SK-N-SH (cell line): ENCODE measurements around the gene PARP14. TPM values are rescaled to one million over a fixed set of nuclear protein-coding genes. Genes with fewer than 3 reads are reported as not detected.

Experiments
- CTCF ChIA-PET: fragments of 300-600, 350-600 bp; formaldehyde crosslinking; extraction: SDS; loops from one replicate; lab custom pipeline; 2021; lab: Yijun Ruan, JAX
- POLR2A ChIA-PET: fragments of 350-600 bp; sonication (Branson Sonifier 250); formaldehyde crosslinking; extraction: SDS; loops from one replicate; lab custom pipeline; 2020; ENCODE audit warnings: antibody characterized with exemption, inconsistent platforms; lab: Yijun Ruan, JAX
- DNase-seq: peaks from one replicate; pipeline ENCODE4 v3.0.0; 2012
- H2AFZ ChIP-seq: fragments of 200-600 bp; sonication (generic); 2 replicates; pipeline ENCODE4 v1.8.1; 2016; ENCODE audit warnings: antibody characterized with exemption, mild to moderate bottlenecking, low read depth
- H3F3A ChIP-seq: fragments of 200-600 bp; sonication (generic); replicated peaks from 2 replicates; pipeline ENCODE3; 2016; ENCODE audit warnings: antibody characterized with exemption, mild to moderate bottlenecking; ENCODE audit not compliant: insufficient read depth
- H3K27ac ChIP-seq, 2 experiments: fragments of 200-500 bp in 1 of 2; fragments of 200-600 bp in 1 of 2; sonication (Bioruptor generic) in 1 of 2; sonication (generic), shearing (Covaris generic) in 1 of 2; 2 replicates each; pipeline versions ENCODE4 v1.5.1 to v1.6.1; 2014 to 2016; ENCODE audit warnings: low read depth in 2 of 2, inconsistent platforms in 1 of 2, low read length in 1 of 2, mild to moderate bottlenecking in 1 of 2, mixed read lengths in 1 of 2
- H3K27me3 ChIP-seq: fragments of 200-600 bp; sonication (generic), shearing (Covaris generic); 2 replicates; pipeline ENCODE4 v1.6.1; 2016; ENCODE audit warnings: mixed run types; ENCODE audit not compliant: insufficient read depth
- H3K36me3 ChIP-seq, 2 experiments: fragments of 200-500 bp in 1 of 2; fragments of 200-600 bp in 1 of 2; sonication (Bioruptor generic) in 1 of 2; sonication (generic) in 1 of 2; replicated peaks in 1 of 2; 2 replicates each; pipeline versions ENCODE3 to v1.5.1; 2014 to 2016; ENCODE audit warnings: low read length in 1 of 2, mild to moderate bottlenecking in 1 of 2; ENCODE audit not compliant: insufficient read depth in 2 of 2, control insufficient read depth in 1 of 2
- H3K4me1 ChIP-seq, 2 experiments: fragments of 200-500 bp in 1 of 2; fragments of 200-600 bp in 1 of 2; sonication (Bioruptor generic) in 1 of 2; sonication (generic), shearing (Covaris generic) in 1 of 2; 2 replicates each; pipeline versions ENCODE4 v1.5.1 to v1.6.1; 2014 to 2016; ENCODE audit warnings: low read depth in 1 of 2, low read length in 1 of 2, mixed run types in 1 of 2; ENCODE audit not compliant: insufficient read depth in 2 of 2, control insufficient read depth in 1 of 2
- H3K4me2 ChIP-seq: fragments of 200-600 bp; sonication (generic), shearing (Covaris generic); 2 replicates; pipeline ENCODE4 v1.6.1; 2017; ENCODE audit warnings: mixed run types
- H3K4me3 ChIP-seq, 2 experiments: fragments of 200-500 bp in 1 of 2; fragments of 200-600 bp in 1 of 2; sonication (Bioruptor generic) in 1 of 2; sonication (generic), shearing (Covaris generic) in 1 of 2; 2 replicates each; pipeline versions ENCODE4 v1.5.1 to v1.8.1; 2014 to 2016; ENCODE audit warnings: low read depth in 2 of 2, inconsistent platforms in 1 of 2, low read length in 1 of 2, mild to moderate bottlenecking in 1 of 2, mixed read lengths in 1 of 2, moderate library complexity in 1 of 2
- H3K79me2 ChIP-seq: fragments of 200-600 bp; sonication (generic); 2 replicates; pipeline ENCODE4 v1.8.1; 2017; ENCODE audit warnings: mild to moderate bottlenecking; ENCODE audit not compliant: insufficient read depth
- H3K9ac ChIP-seq: fragments of 200-600 bp; sonication (generic); 2 replicates; pipeline ENCODE4 v1.6.1; 2017; ENCODE audit warnings: mixed run types
- H3K9me2 ChIP-seq: fragments of 200-600 bp; sonication (generic); 2 replicates; pipeline ENCODE4 v1.6.1; 2017; ENCODE audit warnings: mixed run types
- H3K9me3 ChIP-seq: fragments of 200-600 bp; sonication (generic); 2 replicates; pipeline ENCODE4 v1.6.1; 2017; ENCODE audit warnings: mixed run types, mild to moderate bottlenecking, moderate library complexity
- H4K20me1 ChIP-seq: fragments of 200-600 bp; sonication (generic); 2 replicates; pipeline ENCODE4 v1.6.1; 2017; ENCODE audit warnings: mild to moderate bottlenecking, mixed run types; ENCODE audit not compliant: insufficient read depth
- CTCF ChIP-seq: fragments of 200-600 bp; sonication (generic); IDR thresholded peaks from 2 replicates; pipeline ENCODE4 v1.6.1; 2017; ENCODE audit warnings: antibody characterized with exemption, mild to moderate bottlenecking, moderate library complexity
- ELF1 ChIP-seq: IDR thresholded peaks from 2 replicates; pipeline ENCODE4 v1.4.0; 2012
- EP300 ChIP-seq, 2 experiments: IDR thresholded peaks; 2 replicates each; pipeline versions ENCODE4 v1.4.0 to v1.6.1; 2012; ENCODE audit warnings: borderline replicate concordance in 1 of 2, low read depth in 1 of 2, low read length in 1 of 2
- EZH2phosphoT487 ChIP-seq: fragments of 200-600 bp; sonication (generic); IDR thresholded peaks from 2 replicates; pipeline ENCODE4 v1.6.1; 2017; ENCODE audit warnings: low read depth, mixed run types, mild to moderate bottlenecking, antibody characterized with exemption, moderate library complexity, borderline replicate concordance
- FOXJ3 ChIP-seq: sonication (generic); formaldehyde crosslinking; IDR thresholded peaks from 2 replicates; pipeline ENCODE4 v1.5.1; 2020; ENCODE audit warnings: mild to moderate bottlenecking, missing genetic modification reagents
- FOXM1 ChIP-seq: IDR thresholded peaks from 2 replicates; pipeline ENCODE4 v1.4.0; 2012; ENCODE audit warnings: low read depth, mild to moderate bottlenecking
- IRF3 ChIP-seq: fragments of 150-350 bp; IDR thresholded peaks from 2 replicates; pipeline ENCODE4 v1.6.1; 2016; ENCODE audit warnings: mild to moderate bottlenecking, low read depth, low read length
- MXI1 ChIP-seq: IDR thresholded peaks from 2 replicates; pipeline ENCODE4 v1.6.1; 2012; ENCODE audit warnings: mild to moderate bottlenecking, low read depth, low read length, improper control_type of control experiment
- NRF1 ChIP-seq: IDR thresholded peaks from 2 replicates; pipeline ENCODE4 v1.6.1; 2012; ENCODE audit warnings: low read depth, mild to moderate bottlenecking, low read length
- PBX3 ChIP-seq: IDR thresholded peaks from 2 replicates; pipeline ENCODE4; 2012
- RCOR1 ChIP-seq: fragments of 150-350 bp; IDR thresholded peaks from 2 replicates; pipeline ENCODE4 v1.6.1; 2017; ENCODE audit warnings: antibody characterized with exemption, low read length
- REST ChIP-seq: IDR thresholded peaks from 2 replicates; pipeline ENCODE4 v1.6.1; 2012; ENCODE audit warnings: mild to moderate bottlenecking, low read depth, low read length, moderate library complexity
- SMC3 ChIP-seq: IDR thresholded peaks from 2 replicates; pipeline ENCODE4 v1.6.1; 2012; ENCODE audit warnings: low read depth, low read length, improper control_type of control experiment
- TEAD4 ChIP-seq: IDR thresholded peaks from 2 replicates; pipeline ENCODE4 v1.4.0; 2012; ENCODE audit warnings: mild to moderate bottlenecking, borderline replicate concordance; ENCODE audit not compliant: insufficient read depth
- ZBTB33 ChIP-seq: IDR thresholded peaks from 2 replicates; pipeline ENCODE4 v1.4.0; 2012; ENCODE audit warnings: low read depth, borderline replicate concordance
- WGBS: methylation state at CpG from one replicate; pipeline ENCODE4 v1.1.6; 2017; ENCODE audit warnings: low lambda C conversion rate; 5-methylcytosine and 5-hydroxymethylcytosine counted together
- polyA plus RNA-seq, 3 experiments: library from polyadenylated mRNA; depleted of rRNA; stranded (reverse); fragments of >200 nt; gene quantifications; 2 replicates each; pipeline ENCODE4 v1.2.3, GENCODE V29; 2012

The PARP14 gene
- polyA plus RNA-seq, 1 of the 3 experiments (the other 2 are of a cell fraction) = 9.2 TPM

GRCh38 chr3:122642935-122643334, 37.7 kb upstream of the PARP14 start:
- H2AFZ ChIP-seq = no peak overlapping the region
- no peak overlapping the region for H3K27ac ChIP-seq
- H3K4me1 ChIP-seq = no peaks in the 10 kb centered on the region
- no peaks in the 10 kb centered on the region for H3K9me2 ChIP-seq
- TF ChIP-seq FOXJ3 (CRISPR knock-in tag) (no peak), MXI1 (no peak), REST (no peak)
- H3K36me3 ChIP-seq = no peaks in the 10 kb centered on the region
- WGBS = 47% methylated on average over 2 of the region's 2 CpGs
- H3K27me3 ChIP-seq = no peaks in the 10 kb centered on the region; the same call in 1 of the 2 replicates
- H3F3A ChIP-seq = no peaks in the 10 kb centered on the region
- no peak overlapping the region for H3K9ac ChIP-seq
- no peaks in the 10 kb centered on the region for H3K79me2 ChIP-seq
- no peak overlapping the region for H3K4me2 ChIP-seq
- H4K20me1 ChIP-seq = no peaks in the 10 kb centered on the region
- CTCF ChIA-PET = no interaction called here
- POLR2A ChIA-PET = interaction anchor here (1.0 kb wide), 1 partner anchor 78 kb away, joined by 3 read pairs; no protein-coding TSS in a partner anchor
- no peak overlapping the region for H3K4me3 ChIP-seq
- DNase-seq = no peak
- no peaks in the 10 kb centered on the region for H3K9me3 ChIP-seq

- H3K9ac ChIP-seq = no peak overlapping the region
- no peaks in the 10 kb centered on the region for H3K4me1 ChIP-seq
- H3F3A ChIP-seq = no peaks in the 10 kb centered on the region
- CTCF ChIA-PET = no interaction called here
- H3K27me3 ChIP-seq = peaks cover 7% of the 10 kb centered on the region; the same call in 1 of the 2 replicates
- H3K27ac ChIP-seq = no peak overlapping the region
- no peaks in the 10 kb centered on the region for H3K9me2 ChIP-seq
- H3K79me2 ChIP-seq = no peaks in the 10 kb centered on the region
- H3K36me3 ChIP-seq = no peaks in the 10 kb centered on the region
- no peaks in the 10 kb centered on the region for H3K9me3 ChIP-seq
- H3K4me3 ChIP-seq = no peak overlapping the region
- H2AFZ ChIP-seq = no peak overlapping the region
- no peak overlapping the region for H3K4me2 ChIP-seq
- WGBS = 66% methylated on average over 5 of the region's 5 CpGs
- DNase-seq = no peak
- H4K20me1 ChIP-seq = no peaks in the 10 kb centered on the region
- POLR2A ChIA-PET = no interaction called here
- TF ChIP-seq SMC3 (no peak), CTCF (no peak), ELF1 (no peak), ZBTB33 (no peak), PBX3 (no peak), FOXM1 (no peak), EP300 (IDR thresholded peaks at IDR 0.05; ENCODE audit: borderline replicate concordance in 1 of 2, low read depth in 1 of 2, low read length in 1 of 2) (no peak), EZH2phosphoT487 (no peak), IRF3 (no peak), FOXJ3 (CRISPR knock-in tag) (no peak), NRF1 (no peak), RCOR1 (no peak), TEAD4 (no peak)
Measured at GRCh38 chr3:122646146-122646988, 34.3 kb upstream of the PARP14 start.
